Activated T-helper 1 cell treated with anti-CD3 and anti-CD28 coated beads, Interleukin-2, amount 50 U/mL, for 16 hours (primary cell): ENCODE measurements around the gene IL1RAPL2.

Source experiments
- DNase-seq, 2 donors: peaks; one replicate each; pipeline ENCODE4 v3.0.0-alpha.2; 2020; ENCODE audit warnings: low read depth in 1 of 2, low spot score in 1 of 2

Gene IL1RAPL2

GRCh38 chrX:105265093-105265492 is 699.1 kb downstream of the IL1RAPL2 start:
- DNase-seq, result no peak

- DNase-seq, result no peak
These were observed 700.5 kb downstream of the IL1RAPL2 start for GRCh38 chrX:105266456-105266855.

GRCh38 chrX:105267167-105267566 is 701.2 kb downstream of the IL1RAPL2 start:
- no peak for DNase-seq

- no peak for DNase-seq
These were observed 703.4 kb downstream of the IL1RAPL2 start for GRCh38 chrX:105269386-105269785.

GRCh38 chrX:105273326-105273725 is 707.3 kb downstream of the IL1RAPL2 start:
- DNase-seq, result no peak

GRCh38 chrX:105274091-105274490 is 708.1 kb downstream of the IL1RAPL2 start:
- DNase-seq, result no peak

- DNase-seq, result no peak
These were observed 711.1 kb downstream of the IL1RAPL2 start for GRCh38 chrX:105277132-105277531.

GRCh38 chrX:105282077-105282476 is 716.1 kb downstream of the IL1RAPL2 start:
- DNase-seq, result no peak

- no peak for DNase-seq
These were observed 731.0 kb downstream of the IL1RAPL2 start for GRCh38 chrX:105297041-105297440.

- DNase-seq, result no peak
These were observed 733.3 kb downstream of the IL1RAPL2 start for GRCh38 chrX:105299286-105299685.

GRCh38 chrX:105302246-105302645 is 736.2 kb downstream of the IL1RAPL2 start:
- no peak for DNase-seq

- DNase-seq, result no peak
These were observed 741.8 kb downstream of the IL1RAPL2 start for GRCh38 chrX:105307762-105308161.

- DNase-seq, result no peak
These were observed 747.6 kb downstream of the IL1RAPL2 start for GRCh38 chrX:105313596-105313995.

- no peak for DNase-seq
These were observed 748.5 kb downstream of the IL1RAPL2 start for GRCh38 chrX:105314458-105314857.

- DNase-seq, result no peak
These were observed 749.2 kb downstream of the IL1RAPL2 start for GRCh38 chrX:105315248-105315647.

- no peak for DNase-seq
These were observed 751.1 kb downstream of the IL1RAPL2 start for GRCh38 chrX:105317117-105317516.

GRCh38 chrX:105323928-105324327 is 757.9 kb downstream of the IL1RAPL2 start:
- DNase-seq, result no peak

- no peak for DNase-seq
These were observed 762.8 kb downstream of the IL1RAPL2 start for GRCh38 chrX:105328773-105329172.

GRCh38 chrX:105331244-105331643 is 765.2 kb downstream of the IL1RAPL2 start:
- no peak for DNase-seq

- DNase-seq, result no peak
These were observed 781.4 kb downstream of the IL1RAPL2 start for GRCh38 chrX:105347373-105347772.

- DNase-seq, result no peak
These were observed 783.5 kb downstream of the IL1RAPL2 start for GRCh38 chrX:105349476-105349875.

- no peak for DNase-seq
These were observed 809.8 kb downstream of the IL1RAPL2 start for GRCh38 chrX:105375816-105376215.

- DNase-seq, result no peak
These were observed 858.7 kb downstream of the IL1RAPL2 start for GRCh38 chrX:105424729-105425128.

GRCh38 chrX:105451401-105451800 is 885.4 kb downstream of the IL1RAPL2 start:
- no peak for DNase-seq
